Measurements from ENCODE around the gene SH2D4B. TPM values are rescaled to one million over a fixed set of nuclear protein-coding genes. Genes with fewer than 3 reads are reported as not detected.

The SH2D4B gene
- total RNA-seq, 2 donors from 2014 or later: not detected

GRCh38 chr10:80664071-80664680 lies 126.5 kb downstream of the SH2D4B start:
- Histone ChIP-seq H3K27ac (no peak overlapping the region), H3K36me3 (no peaks in the 10 kb centered on the region), H3K9ac (ENCODE audit: low read depth in 2 of 2, low read length in 2 of 2) (no peak overlapping the region), H3K4me3 (no peak overlapping the region), H3K27me3 (no peaks in the 10 kb centered on the region), H3K9me3 (no peaks in the 10 kb centered on the region), H3K4me1 (no peaks in the 10 kb centered on the region)
- peak; percentile 88 for DNase-seq
- peak; percentile 86 for TF ChIP-seq CTCF (IDR thresholded peaks at IDR 0.05)
- intact Hi-C loops (cut with DNase I): loop anchor here (5.0 to 10.0 kb wide), 3 partner anchors 38 to 351 kb away; no protein-coding TSS in a partner anchor

GRCh38 chr10:80669485-80669884 lies 131.8 kb downstream of the SH2D4B start:
- H3K4me3 ChIP-seq: no peak overlapping the region
- H3K9me3 ChIP-seq: no peaks in the 10 kb centered on the region
- H3K4me1 ChIP-seq: no peaks in the 10 kb centered on the region
- intact Hi-C loops (cut with DNase I): loop anchor here (10.0 kb wide), 1 partner anchor 345 kb away; no protein-coding TSS in a partner anchor
- no peak overlapping the region for H3K27ac ChIP-seq
- no peaks in the 10 kb centered on the region for H3K27me3 ChIP-seq
- TF ChIP-seq CTCF (IDR thresholded peaks at IDR 0.05): no peak
- no peak overlapping the region for H3K9ac ChIP-seq (ENCODE audit: low read depth in 2 of 2, low read length in 2 of 2)
- H3K36me3 ChIP-seq: no peaks in the 10 kb centered on the region
- no peak for DNase-seq

- H3K9me3 ChIP-seq: no peaks in the 10 kb centered on the region
- no peaks in the 10 kb centered on the region for H3K4me1 ChIP-seq
- H3K27ac ChIP-seq: no peak overlapping the region
- no peak for DNase-seq
- H3K4me3 ChIP-seq: no peak overlapping the region
- H3K27me3 ChIP-seq: no peaks in the 10 kb centered on the region
- no peak overlapping the region for H3K9ac ChIP-seq (ENCODE audit: low read depth in 2 of 2, low read length in 2 of 2)
- no peaks in the 10 kb centered on the region for H3K36me3 ChIP-seq
- TF ChIP-seq CTCF (IDR thresholded peaks at IDR 0.05): no peak
- intact Hi-C loops (cut with DNase I): no loop called here
These were observed 133.1 kb downstream of the SH2D4B start for GRCh38 chr10:80670774-80671173.

GRCh38 chr10:80671847-80672246 lies 134.1 kb downstream of the SH2D4B start:
- H3K27me3 ChIP-seq: no peaks in the 10 kb centered on the region
- H3K9ac ChIP-seq (ENCODE audit: low read depth in 2 of 2, low read length in 2 of 2): no peak overlapping the region
- H3K27ac ChIP-seq: no peak overlapping the region
- H3K4me1 ChIP-seq: no peaks in the 10 kb centered on the region
- H3K9me3 ChIP-seq: no peaks in the 10 kb centered on the region
- TF ChIP-seq CTCF (IDR thresholded peaks at IDR 0.05): no peak
- intact Hi-C loops (cut with DNase I): no loop called here
- H3K36me3 ChIP-seq: no peaks in the 10 kb centered on the region
- H3K4me3 ChIP-seq: no peak overlapping the region
- no peak for DNase-seq

- Histone ChIP-seq H3K4me3 (no peak overlapping the region), H3K4me1 (no peaks in the 10 kb centered on the region), H3K27me3 (no peaks in the 10 kb centered on the region), H3K27ac (no peak overlapping the region), H3K9ac (ENCODE audit: low read depth in 2 of 2, low read length in 2 of 2) (no peak overlapping the region), H3K36me3 (no peaks in the 10 kb centered on the region), H3K9me3 (no peaks in the 10 kb centered on the region)
- intact Hi-C loops (cut with DNase I): no loop called here
- DNase-seq: no peak
- no peak for TF ChIP-seq CTCF (IDR thresholded peaks at IDR 0.05)
These were observed 134.9 kb downstream of the SH2D4B start for GRCh38 chr10:80672613-80673012.
